Thyroid gland (tissue), 4 donors: ENCODE results near the gene HEATR5A.

ENCODE experiments used
- CTCF ChIP-seq, 6 experiments: fragments of 200-600 bp in 3 of 6; fragments of 450-650 bp in 3 of 6; sonication (generic) in 3 of 6; IDR thresholded peaks; one replicate each; pipeline ENCODE4 v1.5.1; 2016 to 2019; ENCODE audit warnings: antibody characterized with exemption in 6 of 6, mild to moderate bottlenecking in 2 of 6, inconsistent platforms in 1 of 6, moderate library complexity in 1 of 6
- POLR2A ChIP-seq, 2 donors: fragments of 450-650 bp; IDR thresholded peaks; one replicate each; pipeline ENCODE4 v1.6.1; 2017; ENCODE audit warnings: antibody characterized with exemption in 2 of 2, mild to moderate bottlenecking in 2 of 2, moderate library complexity in 1 of 2

GRCh38 chr14:31439561-31439960 is 19.2 kb upstream of the HEATR5A start:
- no peak for TF ChIP-seq CTCF (IDR thresholded peaks at IDR 0.05)
- no peak for TF ChIP-seq POLR2A (IDR thresholded peaks at IDR 0.05)
